T47D (cell line): ENCODE results near the gene ATG9B.

Experiments
- DNase-seq, 2 experiments: peaks; one replicate each; pipeline versions ENCODE4 v3.0.0 to v3.0.0-alpha.2; 2011 to 2012; ENCODE audit warnings: low read depth in 1 of 2, low spot score in 1 of 2
- JUND ChIP-seq: IDR thresholded peaks from 2 replicates; pipeline ENCODE4 v1.6.1; 2012; ENCODE audit warnings: low read depth
- in situ Hi-C: cut with HindIII; loops from 2 replicates; pipeline ENCODE4 v1.10.0; 2016; ENCODE audit warnings: low sequenced_read_pairs, low pct_unique_long_range_greater_than_20kb

The ATG9B gene

DNA sequence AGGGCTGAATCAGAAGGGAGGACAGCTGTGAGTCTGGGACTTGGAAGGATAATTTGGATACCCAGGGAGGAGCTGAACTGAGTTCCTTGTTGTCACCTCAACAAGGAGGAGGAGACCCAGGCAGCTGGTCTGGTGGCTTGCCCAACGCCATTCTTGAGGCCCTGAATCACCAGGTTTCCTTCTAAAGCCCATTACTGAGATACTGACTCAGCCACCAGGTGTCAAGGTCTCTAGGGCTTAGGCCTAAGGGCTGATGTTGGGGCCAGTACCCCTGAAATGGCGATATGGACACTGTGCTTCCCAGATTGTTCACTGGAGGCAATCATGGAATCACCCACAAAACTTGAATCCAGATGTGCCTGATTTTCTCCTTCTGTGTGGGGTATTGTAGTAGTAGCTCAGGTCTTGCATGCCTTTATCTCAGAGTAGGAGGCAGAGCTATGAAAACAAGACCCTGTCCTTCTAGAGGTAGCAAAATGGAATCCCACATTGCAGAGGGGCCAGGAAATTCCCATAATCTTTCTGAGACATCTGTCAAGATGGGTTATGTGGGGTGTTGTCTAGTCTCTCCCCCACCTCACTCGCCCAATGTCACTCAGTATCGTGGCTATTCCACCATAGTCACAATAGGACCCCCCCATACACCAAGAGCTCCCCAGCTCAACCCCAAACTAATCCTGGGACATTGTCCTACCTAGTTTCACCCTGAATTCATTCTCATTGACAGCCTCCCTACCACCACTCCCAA lies 1.8 kb upstream of the ATG9B start:
- in situ Hi-C loops: no loop called here
- no peak for DNase-seq

DNA sequence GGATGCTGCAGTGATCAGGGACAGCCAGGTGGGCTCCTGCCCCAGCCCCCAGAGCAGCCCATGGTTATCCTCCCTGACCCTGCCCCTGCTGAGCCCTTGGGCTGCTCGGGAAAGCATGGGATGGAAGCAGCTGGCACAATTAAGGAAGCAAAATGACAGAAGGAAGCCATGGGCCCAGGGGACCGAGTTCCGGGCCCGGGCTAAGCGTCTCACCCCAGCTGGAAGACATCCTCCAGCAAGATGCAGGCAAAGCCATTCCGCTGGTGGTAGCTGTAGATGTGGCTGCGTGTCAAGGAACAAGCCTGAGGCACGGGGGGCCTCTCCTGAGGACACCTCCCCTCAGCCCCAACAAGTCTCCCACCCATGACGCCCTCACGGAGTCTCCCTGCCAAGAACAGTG lies 1.1 kb downstream of the ATG9B start:
- in situ Hi-C loops: no loop called here
- no peak for DNase-seq
- no peak for TF ChIP-seq JUND

More for the DNA sequence above, 1.8 kb upstream of the ATG9B start:
- no peak for TF ChIP-seq JUND

DNA sequence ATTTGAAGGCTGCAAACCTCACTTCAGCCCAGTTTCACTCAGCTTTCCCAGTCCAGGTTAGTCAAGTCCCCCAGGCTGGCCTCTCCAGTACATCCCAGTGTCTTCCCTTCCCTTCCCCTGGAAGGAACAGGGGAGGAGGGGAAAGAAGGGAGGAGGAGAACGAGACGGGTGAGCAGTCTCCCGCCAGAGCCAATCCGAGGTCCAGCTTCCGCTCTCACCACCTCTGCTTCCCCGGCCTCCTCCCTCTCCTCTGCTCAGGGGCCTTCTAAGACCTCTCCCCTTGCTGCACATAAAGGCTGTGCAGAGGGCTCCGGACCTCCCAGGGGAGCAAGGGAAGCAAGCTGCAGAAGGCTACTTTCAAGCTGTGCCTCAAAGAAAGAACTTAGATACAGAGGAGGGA lies 4.1 kb downstream of the ATG9B start:
- in situ Hi-C loops: no loop called here
- TF ChIP-seq JUND: no peak
- DNase-seq: no peak

DNA sequence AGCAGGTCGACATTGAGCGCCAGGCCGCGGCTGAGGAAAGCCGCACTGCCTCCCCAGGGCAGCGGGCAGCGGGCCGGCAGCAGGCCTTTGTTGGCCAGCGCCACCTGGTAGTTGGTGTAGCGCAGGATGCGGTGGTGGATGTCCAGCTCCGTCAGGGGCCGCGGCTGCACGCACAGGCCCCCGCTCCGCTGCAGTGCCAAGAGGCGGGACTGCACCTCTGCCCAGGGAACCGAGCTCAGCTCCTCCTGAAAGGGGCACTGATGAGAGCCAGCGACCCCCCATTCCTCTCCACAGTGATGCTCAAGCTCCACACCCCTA lies 5.2 kb downstream of the ATG9B start:
- DNase-seq: no peak
- in situ Hi-C loops: no loop called here
- TF ChIP-seq JUND: no peak

DNA sequence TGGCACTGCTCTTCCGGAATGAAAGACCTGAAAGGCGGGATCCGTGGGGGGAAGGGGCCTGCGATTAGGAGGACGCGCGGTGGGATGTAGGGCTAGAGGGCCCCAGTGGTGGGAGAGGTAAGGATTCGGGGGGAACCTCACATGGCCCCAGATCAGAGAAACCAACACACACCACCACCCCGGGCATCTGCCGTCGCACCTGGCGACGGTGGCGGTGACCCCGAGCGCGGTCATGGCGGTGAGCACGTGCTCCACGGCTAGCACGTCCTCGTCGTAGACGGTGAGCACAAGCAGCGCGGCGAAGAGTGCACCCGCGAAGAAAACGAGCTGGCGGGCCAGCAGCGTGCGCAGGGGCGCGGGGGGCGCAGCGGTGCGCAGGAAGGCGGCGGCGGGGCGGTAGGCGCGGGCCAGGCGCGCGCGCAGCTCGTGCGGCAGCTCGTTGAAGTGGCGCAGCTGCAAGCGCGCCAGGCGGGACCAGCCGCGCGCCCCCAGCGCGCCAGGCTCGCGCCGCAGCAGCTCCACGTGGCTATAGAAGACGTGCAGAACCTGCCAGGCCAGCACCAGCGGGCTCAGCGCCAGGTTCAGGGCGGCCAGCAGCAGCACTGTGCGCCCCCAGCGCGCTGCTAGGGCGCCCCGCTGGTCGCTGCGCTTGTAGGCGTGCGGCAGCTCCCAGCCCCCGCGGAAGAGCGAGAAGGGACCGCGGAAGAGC lies 5.7 kb downstream of the ATG9B start:
- in situ Hi-C loops: no loop called here
- DNase-seq: peak in 1 of 2 experiments; percentile 72
- no peak for TF ChIP-seq JUND

DNA sequence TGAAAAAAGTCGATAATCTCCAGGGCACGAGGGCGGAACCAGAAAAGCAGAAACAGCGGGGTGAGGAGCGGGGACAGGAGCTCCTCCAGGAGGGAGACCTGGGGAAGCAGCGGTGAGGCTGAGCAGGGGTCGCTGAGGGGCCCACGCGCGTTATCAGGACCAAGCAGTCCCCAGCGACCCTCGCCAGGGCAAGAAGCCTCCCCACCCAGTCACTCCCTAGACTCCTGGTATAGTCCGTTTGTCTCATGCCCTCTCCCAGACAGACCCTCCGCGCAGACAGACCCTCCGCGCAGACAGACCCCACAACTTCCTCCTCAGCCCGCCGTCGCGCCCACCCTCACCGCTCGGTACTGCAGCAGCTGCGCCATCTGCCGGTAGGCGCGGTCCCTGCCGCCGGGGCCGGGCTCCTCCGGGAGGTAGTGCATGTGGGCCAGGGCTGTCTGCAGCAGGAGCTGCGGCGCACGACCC lies 6.3 kb downstream of the ATG9B start:
- TF ChIP-seq JUND: no peak
- peak in 1 of 2 experiments; percentile 32 for DNase-seq
- in situ Hi-C loops: no loop called here

DNA sequence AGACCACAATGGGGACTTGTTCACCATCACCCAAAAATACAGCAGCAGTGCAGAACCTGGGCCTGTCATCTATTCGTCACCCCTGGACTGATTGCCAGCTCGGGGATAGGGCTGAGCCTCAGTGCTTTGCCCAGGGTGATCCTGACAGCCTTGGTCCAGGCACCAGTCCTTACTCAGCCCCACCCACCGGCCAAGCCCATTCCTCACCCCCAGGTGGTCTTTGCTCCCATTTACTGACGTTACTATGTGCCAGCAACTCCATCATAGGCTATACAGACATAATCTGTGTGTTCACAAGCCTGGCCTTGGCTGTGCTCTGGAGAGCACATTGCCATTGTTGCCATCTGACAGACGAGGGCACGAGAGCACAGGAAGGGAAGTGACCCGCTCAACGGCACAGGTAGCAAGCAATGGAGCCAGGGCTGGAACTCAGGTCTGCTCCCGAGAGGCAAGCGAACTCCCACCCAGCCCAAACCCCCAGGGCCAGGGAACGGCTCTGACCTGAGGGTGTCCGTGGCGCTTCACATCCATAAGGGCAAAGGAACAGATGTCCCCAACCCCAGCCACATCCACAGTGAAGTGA lies 6.8 kb downstream of the ATG9B start:
- in situ Hi-C loops: no loop called here
- TF ChIP-seq JUND: no peak
- no peak for DNase-seq

DNA sequence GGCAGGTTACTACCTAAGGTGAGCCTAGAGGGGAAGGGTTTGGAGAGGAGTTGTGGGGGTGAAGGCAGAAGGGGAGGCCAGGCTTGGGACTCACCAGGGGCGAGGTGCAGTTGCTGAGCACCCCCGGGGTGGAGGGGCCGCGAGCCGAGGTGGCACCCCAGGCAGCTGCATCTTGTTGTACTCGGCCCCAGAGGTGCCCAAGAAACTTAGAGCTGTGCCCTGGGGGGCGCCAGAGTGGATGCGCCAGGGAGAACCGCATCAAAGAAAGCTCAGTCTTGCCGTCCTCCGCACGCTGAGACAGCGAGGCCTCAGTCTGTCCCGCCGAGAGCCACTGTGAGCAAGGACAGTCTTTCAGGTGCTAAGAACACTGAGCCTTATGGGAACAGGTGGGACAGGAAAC lies 7.4 kb downstream of the ATG9B start:
- no peak for TF ChIP-seq JUND
- DNase-seq: no peak
- in situ Hi-C loops: no loop called here

DNA sequence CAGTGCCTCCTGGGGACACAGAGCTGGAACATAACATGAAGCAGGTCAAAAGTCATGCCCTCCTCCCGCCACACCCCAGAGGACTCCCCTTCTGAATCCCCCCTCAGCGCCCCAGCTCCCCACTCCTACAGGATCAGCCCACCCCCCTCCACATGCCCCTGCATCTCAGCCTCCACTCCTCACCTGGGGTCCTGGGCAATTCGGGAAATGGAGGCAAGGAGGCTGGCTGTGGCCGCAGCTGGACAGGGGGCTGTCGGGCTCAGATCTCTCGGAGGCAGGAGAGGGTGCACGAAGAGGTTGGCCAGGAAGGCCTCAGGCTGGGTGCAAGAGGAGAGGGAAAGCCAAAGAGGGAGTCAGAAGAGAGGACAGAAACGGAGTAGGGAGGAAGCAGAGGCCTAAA lies 7.8 kb downstream of the ATG9B start:
- no peak for DNase-seq
- TF ChIP-seq JUND: no peak
- in situ Hi-C loops: no loop called here

DNA sequence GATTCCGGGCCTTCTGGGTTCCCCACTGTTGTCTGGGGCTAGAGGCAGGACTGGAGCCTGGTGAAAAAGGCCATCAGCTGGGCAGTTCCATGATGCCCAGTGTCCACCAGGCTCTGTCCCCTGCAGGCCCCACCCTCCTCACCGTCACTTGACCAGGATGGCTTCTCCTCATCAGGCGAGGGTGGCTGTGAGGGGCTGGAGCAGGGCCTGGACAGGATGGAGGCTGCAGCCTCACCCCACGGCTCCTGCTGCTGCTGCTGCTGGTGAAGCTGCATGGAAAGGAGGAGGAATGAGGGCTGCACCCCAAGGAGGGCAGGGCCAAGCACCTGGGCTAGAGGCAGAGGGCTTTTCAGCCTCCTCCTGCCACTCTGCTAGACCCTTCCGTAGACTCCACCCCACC lies 8.3 kb downstream of the ATG9B start:
- in situ Hi-C loops: no loop called here
- DNase-seq: no peak
- no peak for TF ChIP-seq JUND

DNA sequence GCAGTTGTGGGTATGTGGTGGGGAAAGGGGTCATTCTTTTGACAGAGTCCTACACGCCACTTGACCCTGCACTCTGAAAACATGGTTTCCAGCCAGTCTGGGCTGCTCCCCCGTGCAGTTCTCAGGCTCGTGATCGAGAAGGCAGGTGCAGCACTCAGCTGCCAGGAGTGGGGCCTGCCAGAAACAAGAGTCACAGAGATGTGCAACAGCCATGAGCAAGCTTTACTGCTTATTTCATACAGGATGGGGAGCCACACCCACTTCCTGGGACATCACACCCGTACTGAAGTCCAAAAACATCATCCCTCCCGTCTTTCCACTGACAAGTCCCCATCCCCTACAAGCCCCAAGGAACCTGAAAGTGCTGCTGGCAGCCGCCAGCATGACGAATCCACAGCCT lies 9.3 kb downstream of the ATG9B start:
- in situ Hi-C loops: no loop called here
- no peak for DNase-seq
- no peak for TF ChIP-seq JUND

DNA sequence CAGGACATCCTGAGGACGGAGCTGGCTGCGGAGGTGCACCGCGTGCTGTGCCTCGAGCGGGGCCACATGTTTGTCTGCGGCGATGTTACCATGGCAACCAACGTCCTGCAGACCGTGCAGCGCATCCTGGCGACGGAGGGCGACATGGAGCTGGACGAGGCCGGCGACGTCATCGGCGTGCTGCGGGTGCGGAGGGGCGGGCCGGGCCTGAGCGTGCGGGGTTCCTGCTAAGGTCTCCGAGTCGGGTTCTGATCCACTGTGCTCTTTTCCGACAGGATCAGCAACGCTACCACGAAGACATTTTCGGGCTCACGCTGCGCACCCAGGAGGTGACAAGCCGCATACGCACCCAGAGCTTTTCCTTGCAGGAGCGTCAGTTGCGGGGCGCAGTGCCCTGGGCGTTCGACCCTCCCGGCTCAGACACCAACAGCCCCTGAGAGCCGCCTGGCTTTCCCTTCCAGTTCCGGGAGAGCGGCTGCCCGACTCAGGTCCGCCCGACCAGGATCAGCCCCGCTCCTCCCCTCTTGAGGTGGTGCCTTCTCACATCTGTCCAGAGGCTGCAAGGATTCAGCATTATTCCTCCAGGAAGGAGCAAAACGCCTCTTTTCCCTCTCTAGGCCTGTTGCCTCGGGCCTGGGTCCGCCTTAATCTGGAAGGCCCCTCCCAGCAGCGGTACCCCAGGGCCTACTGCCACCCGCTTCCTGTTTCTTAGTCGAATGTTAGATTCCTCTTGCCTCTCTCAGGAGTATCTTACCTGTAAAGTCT lies 10.4 kb downstream of the ATG9B start:
- in situ Hi-C loops: no loop called here
- TF ChIP-seq JUND: no peak
- DNase-seq: no peak

DNA sequence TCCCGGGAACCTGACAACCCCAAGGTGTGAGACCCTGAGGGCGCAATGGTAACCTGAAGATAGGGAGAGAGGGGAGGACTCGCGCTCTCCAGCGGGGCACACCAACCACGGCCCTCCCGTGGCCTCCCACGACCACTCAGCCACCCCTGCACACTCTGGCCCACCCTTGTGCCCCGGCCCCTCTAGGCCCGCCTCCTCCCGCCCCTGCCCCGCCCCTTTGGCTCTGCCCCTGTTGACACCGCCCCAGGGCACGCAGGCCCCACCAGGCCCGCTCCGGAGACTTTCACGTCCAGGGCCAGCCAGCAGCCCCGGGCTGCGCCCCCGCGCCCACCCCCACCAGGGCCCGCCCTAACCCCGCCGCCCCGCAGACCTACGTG lies 10.9 kb downstream of the ATG9B start:
- TF ChIP-seq JUND: no peak
- DNase-seq: no peak
- in situ Hi-C loops: no loop called here
